ENCODE measurements around the gene DPEP1.
"Not testable (repeated sequence)": the region's sequence is repeated elsewhere in the genome, so short reads cannot be mapped to it uniquely, and the experiment has no call there.

DPEP1 gene

GRCh38 chr16:89653656-89654295, 40.3 kb downstream of the DPEP1 start:
- DNase-seq, result no peak

GRCh38 chr16:89655062-89655643, 41.7 kb downstream of the DPEP1 start:
- no peak for DNase-seq

DNA sequence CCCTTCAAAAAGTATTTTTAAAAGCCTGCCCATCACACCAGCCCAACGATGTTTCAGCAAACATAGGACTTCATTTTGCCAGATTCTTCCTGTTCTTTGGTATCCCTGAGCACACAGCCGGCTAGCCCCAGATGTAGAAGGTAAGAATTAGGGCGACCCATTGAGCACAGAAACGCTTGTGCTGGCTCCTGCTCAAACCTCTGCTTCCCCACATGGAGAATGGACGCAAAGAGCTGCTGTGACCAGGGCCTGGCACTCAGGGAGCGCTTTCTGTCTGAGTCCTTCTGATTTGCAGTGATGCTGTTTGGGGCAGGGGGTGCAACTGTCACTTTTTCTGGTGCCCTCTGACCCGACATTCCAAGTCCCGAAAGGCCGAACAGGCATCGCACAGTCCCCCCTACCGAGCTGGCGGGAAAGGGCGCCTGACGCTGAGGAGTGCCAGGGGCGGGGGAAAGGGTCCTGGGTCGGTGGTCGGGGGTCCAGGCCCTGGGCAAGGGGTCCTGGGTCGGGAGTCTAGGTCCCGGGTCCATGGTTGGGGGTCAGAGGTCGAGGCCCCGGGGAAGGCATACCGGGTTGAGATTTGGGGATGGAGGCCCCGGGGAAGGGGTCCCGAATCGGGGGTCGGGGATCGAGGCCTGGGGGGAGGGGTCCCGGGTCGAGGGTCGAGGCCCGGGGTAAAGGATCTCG, 43.1 kb downstream of the DPEP1 start:
- DNase-seq, result no peak

DNA sequence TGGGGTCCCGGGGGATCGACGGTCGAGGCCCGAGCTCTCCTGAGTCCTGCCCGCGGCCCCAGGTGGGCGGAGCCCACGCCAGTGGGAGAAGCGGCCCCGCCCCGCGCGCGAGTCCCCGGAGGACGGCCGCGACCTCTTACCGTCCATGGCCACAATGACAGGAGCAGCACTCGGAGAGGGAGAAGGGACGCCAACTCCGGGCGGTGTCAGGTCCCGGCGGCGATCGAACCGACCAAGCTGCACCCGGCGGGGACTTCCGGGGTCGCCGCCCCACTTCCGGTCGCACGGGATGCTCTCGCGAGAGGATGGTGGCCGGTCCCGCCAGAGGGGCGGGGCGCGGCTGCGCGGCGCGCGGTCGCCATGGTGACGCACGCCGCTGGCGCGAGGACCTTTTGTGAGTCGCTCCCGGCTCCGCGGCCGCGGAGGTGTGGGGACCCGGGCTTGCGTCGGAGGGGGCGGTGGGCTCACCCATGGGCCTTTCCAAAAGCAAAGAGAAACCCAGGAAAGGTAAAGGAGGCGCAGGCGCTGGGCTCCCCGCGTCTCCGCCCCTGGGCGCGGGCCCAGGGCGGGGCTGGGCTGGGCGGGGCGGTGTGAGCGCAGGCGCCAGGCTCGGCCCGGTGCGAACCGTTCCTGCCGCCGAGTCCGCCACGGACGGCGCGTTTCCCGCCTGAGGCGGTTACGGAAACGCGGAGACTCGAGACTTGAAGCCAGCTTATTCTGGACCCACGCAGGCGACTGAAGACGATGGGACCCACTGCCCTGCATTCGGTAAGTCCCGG, 44.2 kb downstream of the DPEP1 start, which contains the start of the genes CHMP1A and SPATA33:
Gene CHMP1A (minus strand): TSS at position 267 of the 779 bp plus-strand sequence. CDS start 120 bp downstream, at position 147.
Gene SPATA33 (plus strand): TSS at position 395 of the 779 bp plus-strand sequence. CDS start 76 bp downstream, at position 471.
- DNase-seq, result peak; percentile 91 to 93

- peak; percentile 33 to 44 for DNase-seq
Observed at GRCh38 chr16:89658221-89658879, 44.9 kb downstream of the DPEP1 start.

DNA sequence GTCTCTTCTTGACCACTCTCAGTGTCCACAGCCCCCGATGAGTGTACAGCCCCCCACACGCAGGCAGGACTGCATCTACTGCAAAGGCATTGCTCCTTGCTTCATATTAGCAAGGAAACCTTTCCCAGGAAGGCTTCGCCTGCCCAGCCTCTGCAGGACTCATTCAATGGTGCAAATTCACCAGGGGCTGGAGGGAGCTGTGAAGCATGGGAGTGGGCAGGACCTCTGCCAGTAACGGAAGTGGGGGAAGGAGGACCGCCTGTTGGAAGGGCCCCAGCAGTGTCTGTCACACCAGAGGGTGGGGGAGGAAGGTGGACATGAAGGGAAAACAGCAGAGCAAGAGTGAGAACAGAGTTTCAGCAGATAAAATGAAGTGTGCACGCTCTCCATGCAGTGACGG, 46.7 kb downstream of the DPEP1 start:
- no peak for DNase-seq

- no peak for DNase-seq
Observed at GRCh38 chr16:89661215-89661614, 47.8 kb downstream of the DPEP1 start.

DNA sequence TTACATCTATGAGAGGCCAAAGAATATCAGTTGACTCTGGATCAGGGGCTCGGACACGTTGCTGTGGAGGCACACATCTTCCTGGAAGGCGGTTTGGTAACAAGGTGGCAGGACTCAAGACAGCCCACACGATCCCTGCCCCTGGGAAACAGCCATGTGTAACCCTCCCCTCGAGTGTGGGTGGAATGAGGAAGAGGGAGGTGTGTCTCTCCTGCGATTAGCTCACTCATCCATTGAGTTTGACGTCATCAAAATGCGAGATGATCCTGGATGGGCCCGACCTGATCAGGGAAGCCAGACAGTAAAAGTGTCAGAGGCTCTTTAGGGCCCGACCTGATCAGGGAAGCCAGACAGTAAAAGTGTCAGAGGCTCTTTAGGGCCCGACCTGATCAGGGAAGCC, 50.8 kb downstream of the DPEP1 start:
- not testable (repeated sequence) for DNase-seq

GRCh38 chr16:89667000-89667399, 53.6 kb downstream of the DPEP1 start:
- peak; percentile 23 to 30 for DNase-seq

DNA sequence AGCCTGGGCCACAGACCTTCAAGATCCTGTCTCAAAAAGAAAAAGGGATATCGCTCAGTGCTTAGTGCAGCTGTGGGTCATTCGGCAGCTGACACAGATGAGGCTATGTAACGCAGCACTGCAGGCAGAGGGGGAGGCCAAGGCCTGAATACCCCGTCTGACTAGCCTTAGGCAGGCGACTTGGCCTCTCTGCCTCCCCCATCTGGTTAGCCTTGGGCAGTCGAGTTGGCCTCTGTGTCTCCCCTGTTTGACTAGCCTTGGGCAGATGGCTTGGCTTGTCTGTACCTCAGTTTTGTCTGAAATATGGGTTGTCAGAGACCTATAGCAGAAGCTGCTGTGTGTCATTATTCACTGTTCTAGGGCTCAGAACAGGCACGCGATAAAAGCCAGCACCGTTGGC, 54.2 kb downstream of the DPEP1 start:
- no peak for DNase-seq

- DNase-seq, result no peak
Observed at GRCh38 chr16:89668790-89669158, 55.3 kb downstream of the DPEP1 start.

DNA sequence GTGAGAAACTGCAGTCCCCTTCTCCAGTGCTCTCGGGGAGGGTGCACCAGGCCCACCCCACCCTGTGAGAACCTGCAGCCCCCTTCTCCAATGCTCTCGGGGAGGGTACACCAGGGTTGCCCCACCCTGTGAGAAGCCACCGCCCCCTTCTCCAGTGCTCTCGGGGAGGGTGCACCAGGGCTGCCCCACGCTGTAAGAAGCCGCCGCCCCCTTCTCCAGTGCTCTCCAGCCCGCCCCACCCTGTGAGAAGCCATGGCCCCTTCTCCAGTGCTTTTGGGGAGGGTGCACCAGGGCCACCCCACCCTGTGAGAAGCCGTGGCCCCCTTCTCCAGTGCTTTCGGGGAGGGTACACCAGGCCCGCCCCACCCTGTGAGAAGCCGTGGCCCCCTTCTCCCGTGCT, 56.3 kb downstream of the DPEP1 start:
- DNase-seq, result no peak

DNA sequence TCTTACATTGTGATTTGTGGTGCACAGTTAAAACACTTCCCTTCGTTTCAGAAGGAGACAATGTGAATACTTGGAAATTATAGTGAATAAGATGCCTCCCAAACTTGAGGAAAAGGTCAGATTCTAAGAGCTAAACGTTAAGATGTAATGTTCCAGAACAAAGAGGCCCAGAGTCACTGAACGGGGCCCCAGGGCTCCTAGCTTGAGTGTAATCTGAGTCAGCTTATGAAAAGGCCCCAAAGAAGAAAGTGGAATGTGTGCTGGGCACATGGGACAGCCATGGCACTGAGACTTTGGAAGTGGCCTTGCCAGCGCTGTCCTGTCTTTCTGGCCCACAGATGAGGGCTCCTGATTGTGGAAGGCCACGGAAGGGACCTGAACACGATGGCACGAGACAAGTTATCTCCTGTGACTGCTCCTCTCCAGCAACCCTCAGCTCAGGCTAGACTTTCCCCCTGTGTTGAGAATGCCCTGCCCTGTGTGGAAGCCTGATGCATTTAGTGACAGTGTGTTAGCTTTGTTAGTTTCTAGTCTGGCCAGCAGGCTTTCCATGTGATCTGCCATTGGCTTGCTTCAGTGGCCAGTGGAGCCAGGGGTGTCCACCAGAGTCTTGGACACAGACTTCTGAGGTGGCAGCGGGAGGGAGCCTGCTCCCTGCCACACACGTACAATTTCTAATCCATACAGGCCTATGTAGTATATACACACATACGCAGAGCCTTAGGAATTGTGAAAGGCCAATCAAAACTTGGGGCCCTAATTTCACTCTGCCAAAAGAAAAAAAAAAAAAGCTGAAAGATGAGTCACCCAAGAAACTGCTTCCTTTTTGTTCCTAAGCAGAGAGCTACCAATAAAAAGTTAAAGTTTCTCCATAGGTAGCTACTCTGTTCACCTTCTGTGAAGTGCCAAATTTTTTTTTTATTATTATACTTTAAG, 57.3 kb downstream of the DPEP1 start:
- no peak for DNase-seq

DNA sequence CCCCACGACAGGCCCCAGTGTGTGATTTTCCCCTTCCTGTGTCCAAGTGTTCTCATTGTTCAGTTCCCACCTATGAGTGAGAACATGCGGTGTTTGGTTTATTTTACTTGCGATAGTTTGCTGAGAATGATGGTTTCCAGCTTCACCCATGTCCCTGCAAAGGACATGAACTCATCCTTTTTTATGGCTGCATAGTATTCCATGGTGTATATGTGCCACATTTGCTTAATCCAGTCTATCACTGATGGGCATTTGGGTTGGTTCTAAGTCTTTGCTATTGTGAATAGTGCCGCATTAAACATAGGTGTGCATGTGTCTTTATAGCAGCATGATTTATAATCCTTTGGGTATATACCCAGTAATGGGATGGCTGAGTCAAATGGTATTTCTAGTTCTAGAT, 58.1 kb downstream of the DPEP1 start:
- not testable (repeated sequence) for DNase-seq

- no peak for DNase-seq
Observed at GRCh38 chr16:89672177-89672941, 58.9 kb downstream of the DPEP1 start.

GRCh38 chr16:89678258-89678657, 64.8 kb downstream of the DPEP1 start:
- DNase-seq, result no peak

DNA sequence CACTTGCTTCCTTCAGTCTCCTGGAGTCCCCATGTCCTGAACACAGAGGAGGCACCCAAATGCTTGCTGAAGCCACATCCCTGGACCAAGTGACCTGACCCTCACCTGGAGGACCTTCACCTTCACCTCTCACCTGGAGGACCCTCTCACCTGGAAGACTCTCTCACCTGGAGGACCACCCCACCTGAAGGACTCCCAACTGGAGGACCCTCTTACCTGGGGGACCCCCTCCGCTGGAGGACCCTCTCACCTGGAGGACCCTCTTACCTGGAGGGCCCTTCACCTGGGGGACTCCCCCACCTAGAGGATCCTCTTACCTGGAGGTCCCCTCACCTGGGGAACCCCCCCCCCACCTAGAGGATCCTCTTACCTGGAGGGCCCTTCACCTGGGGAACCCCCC, 72.5 kb downstream of the DPEP1 start:
- DNase-seq, result no peak

DNA sequence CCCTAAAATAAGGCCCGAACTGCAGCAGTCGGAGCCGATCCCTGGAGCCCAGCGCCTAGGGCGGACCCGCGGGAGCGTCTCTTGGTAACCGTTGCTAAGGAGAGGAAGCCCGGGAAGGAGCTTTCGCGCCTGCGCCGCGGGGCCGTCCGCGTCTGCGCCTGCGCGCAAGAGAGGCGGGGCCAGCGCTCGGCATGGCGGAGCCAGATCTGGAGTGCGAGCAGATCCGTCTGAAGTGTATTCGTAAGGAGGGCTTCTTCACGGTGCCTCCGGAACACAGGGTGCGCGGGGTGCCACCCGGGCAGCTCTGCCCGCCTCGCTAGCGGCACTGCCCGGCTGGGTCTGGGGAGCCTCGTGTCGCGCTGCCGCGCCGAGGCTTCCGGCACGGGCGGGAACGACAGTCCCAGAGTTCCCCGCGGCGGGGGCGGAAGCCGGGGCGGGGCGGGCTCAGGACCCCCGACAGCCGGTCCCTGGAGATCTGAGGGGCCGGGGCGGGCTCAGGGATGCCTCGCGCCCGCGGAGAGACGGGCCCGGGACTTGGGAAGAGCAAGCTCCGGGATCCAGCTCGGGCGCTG, 73.2 kb downstream of the DPEP1 start, which contains the start of gene CDK10:
Gene CDK10 (plus strand): TSS at position 170 of the 572 bp plus-strand sequence. CDS start 22 bp downstream, at position 192.
- DNase-seq, result peak; percentile 90 to 92

DNA sequence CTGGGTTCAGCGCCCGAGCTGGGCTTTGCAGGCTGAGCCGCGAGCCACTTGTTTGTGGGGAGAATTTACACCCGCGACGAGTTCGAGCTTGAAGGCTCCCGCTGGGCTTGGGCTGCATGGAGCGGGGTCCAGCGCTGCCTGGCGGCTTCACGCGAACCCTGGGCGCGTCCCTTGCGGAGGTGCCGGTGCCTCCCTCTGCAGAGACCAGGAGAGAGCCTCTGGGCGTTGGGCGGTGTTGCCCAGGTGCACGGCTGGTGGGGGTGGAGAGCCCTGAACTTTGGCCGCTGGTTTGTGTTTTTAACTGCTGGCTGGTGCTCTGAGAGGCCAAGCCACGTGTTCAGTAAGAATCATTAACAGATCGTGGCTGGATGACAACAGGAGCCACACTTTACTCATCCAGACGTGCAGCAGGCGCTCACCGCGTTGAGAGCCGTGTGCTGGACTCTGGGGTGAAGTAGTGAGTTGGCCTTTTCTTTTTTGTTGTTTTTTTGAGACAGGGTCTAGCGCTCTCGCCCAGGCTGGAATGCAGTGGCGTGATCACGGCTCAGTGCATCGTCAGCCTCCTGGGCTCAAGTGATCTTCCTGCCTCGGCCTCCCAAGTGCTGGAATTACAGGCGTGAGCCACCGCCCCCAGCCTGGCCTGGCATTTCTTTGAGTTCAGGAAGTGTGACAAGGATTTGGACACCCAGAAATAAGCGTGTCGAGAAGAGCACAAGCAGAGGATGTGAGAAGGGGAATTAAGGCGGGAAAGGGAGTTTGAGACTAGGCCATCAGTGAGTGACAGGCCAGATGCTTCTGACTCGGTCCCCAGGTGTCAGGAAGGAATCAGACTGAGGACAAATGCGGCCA, 73.9 kb downstream of the DPEP1 start:
- DNase-seq, result peak in 1 of 2 experiments; percentile 21

All from activated CD4-positive, alpha-beta T cell treated with anti-CD3 and anti-CD28 coated beads, Interleukin-2, amount 50 U/mL, for 48 hours (primary cell).